HepG2 (cell line): ENCODE results near the gene CAPN8. TPM values are rescaled to one million over a fixed set of nuclear protein-coding genes. Genes with fewer than 3 reads are reported as not detected.

Experiments
- ATAC-seq: fragments of 200-7000 bp; cut with Tn5 transposase; 3 replicates; pipeline ENCODE4 v1.9.1; 2020; ENCODE audit warnings: mild to moderate bottlenecking, moderate library complexity
- BruUV-seq: library from RNA; stranded (reverse); fragments of 400-500 nt; replicated peaks from 2 replicates; lab custom pipeline; 2021; lab: Mats Ljungman, UMichigan
- CTCF ChIA-PET: fragments of 300-600 bp; formaldehyde crosslinking; extraction: SDS; loops from one replicate; lab custom pipeline; 2021; ENCODE audit warnings: low total read pairs, inconsistent platforms, low intra/inter-chr PET ratio; lab: Yijun Ruan, JAX
- POLR2A ChIA-PET: fragments of 350-600 bp; sonication (Branson Sonifier 250); formaldehyde crosslinking; loops from one replicate; lab custom pipeline; 2020; ENCODE audit warnings: antibody characterized with exemption, inconsistent platforms; lab: Yijun Ruan, JAX
- DNase-seq: peaks from one replicate; pipeline ENCODE4 v3.0.0-alpha.2; 2015; ENCODE audit warnings: low spot score
- FAIRE-seq: peaks from 3 replicates; lab custom pipeline; 2011; peaks lifted over from hg19 to GRCh38; lab: Jason Lieb, UNC
- H2AFZ ChIP-seq: one replicate; pipeline ENCODE4 v1.6.1; 2011; ENCODE audit warnings: low read length, inconsistent platforms
- H3K27ac ChIP-seq: fragments of 300-600 bp; 3 replicates; pipeline ENCODE4 v1.8.0; 2011; ENCODE audit warnings: mixed run types, mild to moderate bottlenecking, mixed read lengths, low read length, inconsistent platforms; ENCODE audit not compliant: insufficient read depth; ENCODE audit errors: extremely low read length
- H3K27me3 ChIP-seq, 2 experiments: fragments of 200-600 bp in 1 of 2; 2 replicates in 1 of 2; 3 replicates in 1 of 2; pipeline versions ENCODE4 v1.6.0 to v1.8.0; 2011; ENCODE audit warnings: low read length in 2 of 2, mild to moderate bottlenecking in 2 of 2, moderate library complexity in 2 of 2, inconsistent platforms in 1 of 2; ENCODE audit not compliant: insufficient read depth in 2 of 2, control insufficient read depth in 1 of 2
- H3K36me3 ChIP-seq, 2 experiments: fragments of 200-600 bp in 1 of 2; replicated peaks in 1 of 2; 2 replicates in 1 of 2; 3 replicates in 1 of 2; pipeline versions ENCODE4 v1.5.1 to v1.8.0; 2011; ENCODE audit warnings: low read length in 2 of 2, inconsistent platforms in 1 of 2; ENCODE audit not compliant: insufficient read depth in 2 of 2, control insufficient read depth in 1 of 2
- H3K4me1 ChIP-seq: 2 replicates; pipeline ENCODE4 v1.5.1; 2012; ENCODE audit warnings: low read length, inconsistent platforms; ENCODE audit not compliant: insufficient read depth
- H3K4me2 ChIP-seq: 2 replicates; pipeline ENCODE4 v1.6.0; 2011; ENCODE audit warnings: low read depth, low read length, inconsistent platforms
- H3K4me3 ChIP-seq, 3 experiments: fragments of 200-600 bp in 1 of 3; sonication (generic), shearing (Covaris generic) in 1 of 3; replicated peaks in 1 of 3; 2 replicates each; pipeline ENCODE4 v1.5.1; 2011 to 2016; ENCODE audit warnings: low read length in 3 of 3, inconsistent platforms in 2 of 3, low read depth in 2 of 3, mild to moderate bottlenecking in 2 of 3, control low read depth in 1 of 3, mixed read lengths in 1 of 3; ENCODE audit not compliant: insufficient read depth in 1 of 3
- H3K79me2 ChIP-seq: one replicate; pipeline ENCODE4 v1.6.1; 2011; ENCODE audit warnings: low read length, inconsistent platforms; ENCODE audit not compliant: insufficient read depth
- H3K9ac ChIP-seq: 2 replicates; pipeline ENCODE4 v1.6.0; 2011; ENCODE audit warnings: mild to moderate bottlenecking, low read depth, low read length, inconsistent platforms; ENCODE audit not compliant: insufficient read depth
- H3K9me3 ChIP-seq: 2 replicates; pipeline ENCODE4 v1.5.1; 2012; ENCODE audit warnings: mild to moderate bottlenecking, low read length
- H4K20me1 ChIP-seq: 2 replicates; pipeline ENCODE4 v1.6.0; 2011; ENCODE audit warnings: inconsistent platforms, mild to moderate bottlenecking, low read length, moderate library complexity; ENCODE audit not compliant: insufficient read depth
- HNRNPLL ChIP-seq: fragments of 200-400 bp; formaldehyde crosslinking; IDR thresholded peaks from 2 replicates; pipeline ENCODE4 v1.6.1; 2017; ENCODE audit warnings: mild to moderate bottlenecking, low read depth, low read length; ENCODE audit not compliant: poor library complexity, severe bottlenecking
- KLF9 ChIP-seq: IDR thresholded peaks from 2 replicates; pipeline ENCODE4 v1.6.1; 2016; ENCODE audit warnings: low read depth
- NFYC ChIP-seq: IDR thresholded peaks from 2 replicates; pipeline ENCODE4 v1.6.1; 2016; ENCODE audit warnings: missing genetic modification reagents, missing compliant biosample characterization
- PAX8 ChIP-seq: sonication (generic); formaldehyde crosslinking; IDR thresholded peaks from 2 replicates; pipeline ENCODE4 v1.8.0; 2022; ENCODE audit warnings: mild to moderate bottlenecking, missing genetic modification reagents, borderline replicate concordance
- PITX1 ChIP-seq: sonication (generic); formaldehyde crosslinking; IDR thresholded peaks from 2 replicates; pipeline ENCODE4 v1.5.1; 2020; ENCODE audit warnings: mild to moderate bottlenecking, missing genetic modification reagents
- RBM39 ChIP-seq: fragments of 200-400 bp; formaldehyde crosslinking; IDR thresholded peaks from one replicate; pipeline ENCODE4 v1.6.1; 2018; ENCODE audit warnings: antibody characterized with exemption, mild to moderate bottlenecking, low read depth, low read length; ENCODE audit not compliant: poor library complexity, severe bottlenecking
- RORA ChIP-seq: sonication (generic); formaldehyde crosslinking; IDR thresholded peaks from 2 replicates; pipeline ENCODE4 v1.5.0; 2020; ENCODE audit warnings: mild to moderate bottlenecking, missing genetic modification reagents, moderate library complexity
- SKI ChIP-seq: fragments of 450-650 bp; IDR thresholded peaks from one replicate; pipeline ENCODE4 v1.6.1; 2018; ENCODE audit warnings: mild to moderate bottlenecking; ENCODE audit not compliant: partially characterized antibody
- SOX13 ChIP-seq, 3 experiments: fragments of 450-650 bp in 1 of 3; sonication (generic) in 1 of 3; formaldehyde crosslinking in 1 of 3; IDR thresholded peaks in 2 of 3; conservative IDR thresholded peaks in 1 of 3; 2 replicates each; pipeline versions ENCODE4 v1.5.0 to v1.6.1; 2016 to 2020; ENCODE audit warnings: antibody characterized with exemption in 1 of 3, mild to moderate bottlenecking in 1 of 3, missing compliant biosample characterization in 1 of 3, missing genetic modification reagents in 1 of 3, moderate library complexity in 1 of 3
- ZNF263 ChIP-seq: sonication (generic); formaldehyde crosslinking; IDR thresholded peaks from 2 replicates; pipeline ENCODE4 v1.4.0; 2020; ENCODE audit warnings: missing genetic modification reagents
- ZNF430 ChIP-seq: sonication (generic); formaldehyde crosslinking; IDR thresholded peaks from 2 replicates; pipeline ENCODE4 v1.9.0; 2021; ENCODE audit warnings: mild to moderate bottlenecking, missing genetic modification reagents
- ZNF709 ChIP-seq: sonication (generic); formaldehyde crosslinking; IDR thresholded peaks from 2 replicates; pipeline ENCODE4 v1.5.0; 2020; ENCODE audit warnings: mild to moderate bottlenecking, missing genetic modification reagents
- ZNF777 ChIP-seq: sonication (generic); formaldehyde crosslinking; IDR thresholded peaks from 2 replicates; pipeline ENCODE4 v1.4.0; 2020; ENCODE audit warnings: missing genetic modification reagents
- WGBS: methylation state at CpG from one replicate; pipeline ENCODE4 v1.1.6; 2017; ENCODE audit warnings: low lambda C conversion rate; 5-methylcytosine and 5-hydroxymethylcytosine counted together
- in situ Hi-C: cut with HindIII; loops from 2 replicates; pipeline ENCODE4 v1.10.0; 2017; ENCODE audit warnings: low pct_unique_long_range_greater_than_20kb; ENCODE audit not compliant: extremely low pct_ligation_motif_present
- intact Hi-C: fragments of 100-400 bp; cut with micrococcal nuclease; formaldehyde crosslinking; loops from one replicate; pipeline ENCODE4 v1.10.0; 2022; ENCODE audit not compliant: unreplicated experiment
- polyA plus RNA-seq, 8 experiments: library from polyadenylated mRNA; depleted of rRNA in 3 of 8; stranded (reverse) in 7 of 8; unstranded in 1 of 8; fragments of >200 nt; fragmentation: Illumina TruSeq in 4 of 8; extraction: Trizol in 4 of 8; gene quantifications; 2 replicates each; pipeline versions ENCODE4 v1.2.1 to v1.2.3, GENCODE V29; 2011 to 2016; ENCODE audit warnings: low read depth in 4 of 8, missing spikeins in 1 of 8, mixed read lengths in 1 of 8; ENCODE audit not compliant: insufficient read depth in 1 of 8
- total RNA-seq, 5 experiments: library from RNA; depleted of rRNA; stranded (reverse); fragments of >200 nt; fragmentation: Illumina TruSeq; extraction: Trizol; gene quantifications; 2 replicates each; pipeline ENCODE4 v1.2.3, GENCODE V29; 2016; ENCODE audit warnings: low read depth in 1 of 5
- TF ChIP-seq, protein P1 (sequence below): fragments of 450-650 bp; IDR thresholded peaks from 2 replicates; pipeline ENCODE4 v1.6.1; 2017
- TF ChIP-seq, protein P2 (sequence below): sonication (generic); formaldehyde crosslinking; IDR thresholded peaks from 2 replicates; pipeline ENCODE4 v1.5.1; 2020; ENCODE audit warnings: mild to moderate bottlenecking, moderate library complexity, missing genetic modification reagents

CAPN8 gene
- total and polyA plus RNA-seq, 2 of the 13 experiments (the other 11 are each of a cell fraction or from before 2014, with no cell fraction given): 0.20 to 0.25 TPM

DNA sequence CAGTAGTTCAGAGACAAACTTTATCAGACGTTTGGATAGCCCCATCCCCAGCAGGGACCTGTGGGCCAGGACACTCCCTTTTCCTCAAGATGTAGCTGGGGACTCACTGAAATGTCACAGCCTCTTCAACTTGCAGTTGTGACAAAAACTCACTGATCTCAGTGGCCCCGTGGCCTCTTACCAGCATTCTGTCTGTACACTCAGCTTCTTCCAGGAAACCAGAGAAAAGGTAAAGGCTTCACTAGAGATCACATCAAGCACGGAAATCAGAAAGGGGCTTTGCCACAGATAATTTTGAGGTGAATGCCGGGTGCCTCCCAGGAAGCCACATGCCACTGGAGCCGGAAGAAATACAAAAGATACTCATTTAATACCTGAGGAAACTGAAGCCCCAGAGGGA lies 150.1 kb downstream of the CAPN8 start:
- intact Hi-C loops: no loop called here
- in situ Hi-C loops: no loop called here
- Histone ChIP-seq H3K36me3 (no peaks in the 10 kb centered on the region), H3K27me3 (no peaks in the 10 kb centered on the region; a peak in 1 of 5 replicates), H3K79me2 (no peaks in the 10 kb centered on the region), H4K20me1 (no peaks in the 10 kb centered on the region), H3K4me2 (no peak overlapping the region), H2AFZ (no peak overlapping the region), H3K9ac (no peak overlapping the region), H3K4me3 (no peak overlapping the region), H3K27ac (no peak overlapping the region), H3K9me3 (no peaks in the 10 kb centered on the region), H3K4me1 (no peaks in the 10 kb centered on the region)
- ATAC-seq (no peak), FAIRE-seq (no peak), DNase-seq (no peak)
- no TSS peak for BruUV-seq
- TF ChIP-seq RORA (CRISPR knock-in tag) (no peak), PAX8 (CRISPR knock-in tag) (no peak), SKI (no peak), ZNF709 (CRISPR knock-in tag) (no peak), PITX1 (no peak), KLF9 (CRISPR knock-in tag) (no peak), NFYC (CRISPR knock-in tag) (no peak), ZNF777 (CRISPR knock-in tag) (no peak), RBM39 (no peak)
- ChIA-PET POLR2A (no interaction called here), CTCF (no interaction called here)
- 2% methylated on average over 4 of the region's 5 CpGs for WGBS

DNA sequence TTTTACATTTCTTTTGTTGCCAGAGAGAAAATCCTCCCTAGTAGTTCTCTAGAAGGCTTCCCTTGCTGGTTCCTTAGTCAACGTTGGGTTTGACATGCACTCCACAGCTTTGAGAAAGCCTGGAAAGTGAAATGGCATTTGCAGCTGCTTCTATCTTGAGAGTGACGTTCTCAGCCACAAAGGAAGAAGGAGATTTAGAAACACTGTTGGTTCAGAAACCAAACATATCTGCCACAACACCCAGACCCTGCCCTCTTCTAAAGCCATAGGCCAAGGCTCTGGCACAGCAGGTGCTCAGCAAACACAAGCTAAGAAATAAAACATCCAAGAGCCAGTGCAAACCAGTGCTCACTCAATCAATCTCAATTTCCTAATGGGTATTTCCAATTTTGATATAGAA lies 150.9 kb downstream of the CAPN8 start:
- no peak overlapping the region for H3K27ac ChIP-seq
- H3K79me2 ChIP-seq: no peaks in the 10 kb centered on the region
- H3K9ac ChIP-seq: no peak overlapping the region
- ATAC-seq: no peak
- H3K36me3 ChIP-seq: no peaks in the 10 kb centered on the region
- no peak overlapping the region for H3K4me3 ChIP-seq
- no peak overlapping the region for H3K4me2 ChIP-seq
- H3K9me3 ChIP-seq: no peaks in the 10 kb centered on the region
- no peak for FAIRE-seq
- intact Hi-C loops: no loop called here
- ChIA-PET POLR2A (no interaction called here), CTCF (no interaction called here)
- H2AFZ ChIP-seq: no peak overlapping the region
- no peaks in the 10 kb centered on the region for H3K4me1 ChIP-seq
- 0% methylated on average over 2 of the region's 2 CpGs for WGBS
- no peaks in the 10 kb centered on the region; a peak in 2 of 5 replicates for H3K27me3 ChIP-seq
- in situ Hi-C loops: no loop called here
- no peak for DNase-seq
- no TSS peak for BruUV-seq
- no peaks in the 10 kb centered on the region for H4K20me1 ChIP-seq
- TF ChIP-seq, protein P1, sequence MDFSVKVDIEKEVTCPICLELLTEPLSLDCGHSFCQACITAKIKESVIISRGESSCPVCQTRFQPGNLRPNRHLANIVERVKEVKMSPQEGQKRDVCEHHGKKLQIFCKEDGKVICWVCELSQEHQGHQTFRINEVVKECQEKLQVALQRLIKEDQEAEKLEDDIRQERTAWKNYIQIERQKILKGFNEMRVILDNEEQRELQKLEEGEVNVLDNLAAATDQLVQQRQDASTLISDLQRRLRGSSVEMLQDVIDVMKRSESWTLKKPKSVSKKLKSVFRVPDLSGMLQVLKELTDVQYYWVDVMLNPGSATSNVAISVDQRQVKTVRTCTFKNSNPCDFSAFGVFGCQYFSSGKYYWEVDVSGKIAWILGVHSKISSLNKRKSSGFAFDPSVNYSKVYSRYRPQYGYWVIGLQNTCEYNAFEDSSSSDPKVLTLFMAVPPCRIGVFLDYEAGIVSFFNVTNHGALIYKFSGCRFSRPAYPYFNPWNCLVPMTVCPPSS: no peak
- TF ChIP-seq, protein P2, sequence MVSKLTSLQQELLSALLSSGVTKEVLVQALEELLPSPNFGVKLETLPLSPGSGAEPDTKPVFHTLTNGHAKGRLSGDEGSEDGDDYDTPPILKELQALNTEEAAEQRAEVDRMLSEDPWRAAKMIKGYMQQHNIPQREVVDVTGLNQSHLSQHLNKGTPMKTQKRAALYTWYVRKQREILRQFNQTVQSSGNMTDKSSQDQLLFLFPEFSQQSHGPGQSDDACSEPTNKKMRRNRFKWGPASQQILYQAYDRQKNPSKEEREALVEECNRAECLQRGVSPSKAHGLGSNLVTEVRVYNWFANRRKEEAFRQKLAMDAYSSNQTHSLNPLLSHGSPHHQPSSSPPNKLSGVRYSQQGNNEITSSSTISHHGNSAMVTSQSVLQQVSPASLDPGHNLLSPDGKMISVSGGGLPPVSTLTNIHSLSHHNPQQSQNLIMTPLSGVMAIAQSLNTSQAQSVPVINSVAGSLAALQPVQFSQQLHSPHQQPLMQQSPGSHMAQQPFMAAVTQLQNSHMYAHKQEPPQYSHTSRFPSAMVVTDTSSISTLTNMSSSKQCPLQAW (CRISPR knock-in tag): no peak
- no peak for TF ChIP-seq SOX13 (IDR thresholded peaks at IDR 0.05)
- no peak for TF ChIP-seq SOX13 (CRISPR knock-in tag; conservative IDR thresholded peaks at IDR 0.05 in 1 of 2, IDR thresholded peaks at IDR 0.05 in 1 of 2)
- no peak for TF ChIP-seq ZNF430 (CRISPR knock-in tag)
- no peak for TF ChIP-seq HNRNPLL
- TF ChIP-seq ZNF263 (CRISPR knock-in tag): no peak
